DOHH2 (cell line): ENCODE results near the gene UBAP1L.

Experiments used
- H3F3A ChIP-seq: fragments of 200-600 bp; sonication (generic), shearing (Covaris generic); 2 replicates; pipeline ENCODE4 v1.6.0; 2016; ENCODE audit warnings: antibody characterized with exemption, mild to moderate bottlenecking; ENCODE audit not compliant: control insufficient read depth, insufficient read depth
- H3K27ac ChIP-seq: fragments of 200-600 bp; sonication (generic); 2 replicates; pipeline ENCODE4 v1.5.1; 2014; ENCODE audit warnings: low read depth, mild to moderate bottlenecking, low read length, moderate library complexity
- H3K27me3 ChIP-seq: fragments of 200-600 bp; sonication (generic); 2 replicates; pipeline ENCODE4 v1.6.1; 2014; ENCODE audit warnings: mild to moderate bottlenecking, low read length, mixed read lengths; ENCODE audit not compliant: control insufficient read depth
- H3K36me3 ChIP-seq: fragments of 200-600 bp; sonication (generic); 2 replicates; pipeline ENCODE4 v1.6.1; 2014; ENCODE audit warnings: mild to moderate bottlenecking, low read length, moderate library complexity, mixed read lengths; ENCODE audit not compliant: control insufficient read depth
- H3K4me1 ChIP-seq: fragments of 200-600 bp; sonication (generic); 2 replicates; pipeline ENCODE4 v1.6.1; 2014; ENCODE audit warnings: mild to moderate bottlenecking, low read length, mixed read lengths; ENCODE audit not compliant: control insufficient read depth
- H3K4me2 ChIP-seq: fragments of 200-600 bp; sonication (generic); 2 replicates; pipeline ENCODE4 v1.6.0; 2014; ENCODE audit warnings: mild to moderate bottlenecking, low read length, moderate library complexity
- H3K4me3 ChIP-seq: fragments of 200-600 bp; sonication (generic); 2 replicates; pipeline ENCODE4 v1.5.1; 2014; ENCODE audit warnings: mild to moderate bottlenecking, low read length, mixed read lengths
- H3K79me2 ChIP-seq: fragments of 200-600 bp; sonication (generic); 2 replicates; pipeline ENCODE4 v1.6.1; 2014; ENCODE audit warnings: mild to moderate bottlenecking, low read length, mixed read lengths; ENCODE audit not compliant: control insufficient read depth
- H3K9me2 ChIP-seq: fragments of 200-600 bp; sonication (generic); replicated peaks from 2 replicates; pipeline ENCODE4 v1.6.1; 2014; ENCODE audit warnings: mild to moderate bottlenecking, low read length, mixed read lengths; ENCODE audit not compliant: control insufficient read depth
- H3K9me3 ChIP-seq: fragments of 200-600 bp; sonication (generic); 2 replicates; pipeline ENCODE4 v1.6.1; 2014; ENCODE audit warnings: antibody characterized with exemption, low read length, mixed read lengths; ENCODE audit not compliant: control insufficient read depth, insufficient read depth
- H4K20me1 ChIP-seq: fragments of 200-600 bp; sonication (generic); 2 replicates; pipeline ENCODE4 v1.6.0; 2014; ENCODE audit warnings: low read depth, mild to moderate bottlenecking, antibody characterized with exemption, low read length, moderate library complexity; ENCODE audit not compliant: control insufficient read depth, insufficient read depth
- EZH2phosphoT487 ChIP-seq: fragments of 200-600 bp; sonication (generic); IDR thresholded peaks from 2 replicates; pipeline ENCODE4 v1.6.1; 2017; ENCODE audit warnings: borderline replicate concordance, mild to moderate bottlenecking, antibody characterized with exemption, low read length, moderate library complexity, mixed read lengths
- TF ChIP-seq, protein P1 (sequence below): fragments of 200-600 bp; sonication (generic); IDR thresholded peaks from one replicate; pipeline ENCODE4 v1.5.1; 2014; ENCODE audit warnings: antibody characterized with exemption, mild to moderate bottlenecking, low read depth, low read length; ENCODE audit not compliant: poor library complexity, severe bottlenecking

The UBAP1L gene

GRCh38 chr15:65134538-65134937 lies 19.5 kb upstream of the UBAP1L start:
- Histone ChIP-seq H3K27ac (no peak overlapping the region), H3K4me2 (peak overlapping the region; percentile 91), H3K36me3 (peaks cover 12% of the 10 kb centered on the region), H3K4me1 (peaks cover 19% of the 10 kb centered on the region), H3K9me2 (no peaks in the 10 kb centered on the region), H3F3A (no peaks in the 10 kb centered on the region), H3K4me3 (peak overlapping the region; percentile 95), H3K27me3 (no peaks in the 10 kb centered on the region), H3K9me3 (peaks cover 11% of the 10 kb centered on the region), H4K20me1 (peaks cover 7% of the 10 kb centered on the region; the same call in 1 of the 2 replicates), H3K79me2 (peaks cover 39% of the 10 kb centered on the region)
- no peak for TF ChIP-seq EZH2phosphoT487
- TF ChIP-seq, protein P1, sequence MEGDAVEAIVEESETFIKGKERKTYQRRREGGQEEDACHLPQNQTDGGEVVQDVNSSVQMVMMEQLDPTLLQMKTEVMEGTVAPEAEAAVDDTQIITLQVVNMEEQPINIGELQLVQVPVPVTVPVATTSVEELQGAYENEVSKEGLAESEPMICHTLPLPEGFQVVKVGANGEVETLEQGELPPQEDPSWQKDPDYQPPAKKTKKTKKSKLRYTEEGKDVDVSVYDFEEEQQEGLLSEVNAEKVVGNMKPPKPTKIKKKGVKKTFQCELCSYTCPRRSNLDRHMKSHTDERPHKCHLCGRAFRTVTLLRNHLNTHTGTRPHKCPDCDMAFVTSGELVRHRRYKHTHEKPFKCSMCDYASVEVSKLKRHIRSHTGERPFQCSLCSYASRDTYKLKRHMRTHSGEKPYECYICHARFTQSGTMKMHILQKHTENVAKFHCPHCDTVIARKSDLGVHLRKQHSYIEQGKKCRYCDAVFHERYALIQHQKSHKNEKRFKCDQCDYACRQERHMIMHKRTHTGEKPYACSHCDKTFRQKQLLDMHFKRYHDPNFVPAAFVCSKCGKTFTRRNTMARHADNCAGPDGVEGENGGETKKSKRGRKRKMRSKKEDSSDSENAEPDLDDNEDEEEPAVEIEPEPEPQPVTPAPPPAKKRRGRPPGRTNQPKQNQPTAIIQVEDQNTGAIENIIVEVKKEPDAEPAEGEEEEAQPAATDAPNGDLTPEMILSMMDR = no peak

GRCh38 chr15:65133548-65134200 lies 18.7 kb upstream of the UBAP1L start, which contains the start of gene PDCD7:
PDCD7 (minus strand) TSS chr15:65133808; CDS start chr15:65133781, 27 bp downstream.
- Histone ChIP-seq H3K36me3 (peaks cover 21% of the 10 kb centered on the region), H3K9me2 (no peaks in the 10 kb centered on the region), H3K27me3 (no peaks in the 10 kb centered on the region), H3K9me3 (peaks cover 11% of the 10 kb centered on the region), H3K79me2 (peaks cover 46% of the 10 kb centered on the region), H3K4me1 (peaks cover 19% of the 10 kb centered on the region), H3K4me2 (peak within 1 kb of the TSS; percentile 91), H4K20me1 (peaks cover 7% of the 10 kb centered on the region; the same call in 1 of the 2 replicates), H3F3A (no peaks in the 10 kb centered on the region), H3K27ac (peak within 1 kb of the TSS; percentile 63), H3K4me3 (peak within 1 kb of the TSS; percentile 95)
- TF ChIP-seq, protein P1 = no peak
- no peak for TF ChIP-seq EZH2phosphoT487

DNA sequence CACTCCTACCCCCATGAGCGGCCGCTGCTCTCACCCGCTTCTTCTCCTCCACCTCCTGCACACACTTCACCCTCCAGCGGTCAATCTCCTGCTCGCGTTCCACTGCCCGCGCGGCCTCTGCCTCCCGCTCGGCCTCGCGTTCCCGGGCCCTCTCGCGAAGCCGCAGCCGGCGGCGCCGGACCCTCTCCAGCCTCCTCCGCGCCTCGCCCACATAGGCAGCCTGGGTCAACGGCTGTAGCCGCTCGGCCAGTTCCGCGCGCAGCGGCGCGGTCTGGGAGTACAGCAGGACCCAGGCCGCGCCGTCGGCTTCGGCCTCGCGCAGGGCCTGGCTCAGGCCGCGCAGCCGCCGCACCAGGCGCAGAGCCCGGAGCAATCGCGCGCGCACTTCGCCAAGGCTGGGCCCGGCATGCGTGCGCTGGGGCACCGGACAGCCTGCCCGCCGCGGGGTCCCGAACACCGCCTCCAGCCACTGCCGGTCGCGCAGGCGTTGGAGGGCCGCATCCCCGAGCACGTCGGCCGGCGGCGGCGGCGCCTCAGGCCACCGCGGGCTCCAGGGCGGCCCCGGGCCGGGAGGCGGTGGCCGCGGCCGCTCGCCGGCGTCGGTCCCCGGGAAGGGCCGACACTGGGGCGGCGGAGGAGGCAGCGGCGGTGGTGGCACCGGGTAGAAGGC lies 18.0 kb upstream of the UBAP1L start:
- Histone ChIP-seq H3K9me3 (peaks cover 11% of the 10 kb centered on the region), H3K27ac (peak overlapping the region; percentile 63), H3K4me3 (peak overlapping the region; percentile 95), H3K4me1 (peaks cover 19% of the 10 kb centered on the region), H3F3A (no peaks in the 10 kb centered on the region), H3K79me2 (peaks cover 52% of the 10 kb centered on the region), H3K27me3 (no peaks in the 10 kb centered on the region), H3K4me2 (peak overlapping the region; percentile 91), H4K20me1 (peaks cover 7% of the 10 kb centered on the region; the same call in 1 of the 2 replicates), H3K9me2 (no peaks in the 10 kb centered on the region), H3K36me3 (peaks cover 27% of the 10 kb centered on the region)
- TF ChIP-seq, protein P1 = no peak
